ENCODE results near the gene CORO1C.

CORO1C gene

DNA sequence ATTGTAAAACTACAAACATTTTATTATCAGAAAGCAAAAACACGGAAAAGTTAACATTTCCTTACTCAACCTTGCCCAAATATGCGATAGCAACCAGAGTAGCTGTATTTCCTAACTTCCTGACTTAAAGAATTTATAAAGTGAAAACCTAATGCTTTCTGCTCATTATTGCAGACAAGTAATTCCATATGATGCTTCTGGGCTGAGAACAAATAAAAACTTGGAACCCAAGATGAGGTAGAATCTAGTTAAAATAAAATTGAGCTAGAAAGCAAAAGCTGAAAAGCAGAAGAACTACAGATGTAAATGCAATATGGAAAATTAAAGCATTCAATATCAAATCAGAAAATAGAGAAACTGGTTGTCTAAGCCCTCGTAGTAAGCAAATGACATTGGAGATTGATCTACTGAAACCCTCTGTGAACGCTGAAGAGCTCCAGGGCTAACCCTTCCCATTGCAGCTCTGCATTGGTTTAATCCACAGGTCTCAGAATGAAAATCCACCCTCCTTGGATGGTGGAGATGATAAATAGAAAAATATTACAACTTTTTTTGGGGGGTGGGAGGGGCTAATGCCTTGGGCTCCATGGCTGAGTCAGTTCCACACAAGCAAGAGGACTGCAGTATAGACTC is 40.7 kb downstream of the CORO1C start:
- no peak overlapping the region for H3K4me3 ChIP-seq (ENCODE audit: low read depth, low read length)
- DNase-seq (ENCODE audit: low read depth), result no peak
- no peak for TF ChIP-seq CTCF (IDR thresholded peaks at IDR 0.05; ENCODE audit: control insufficient read depth, extremely low read depth, insufficient read depth)

GRCh38 chr12:108690191-108690518 is 41.2 kb downstream of the CORO1C start:
- H3K4me3 ChIP-seq (ENCODE audit: low read depth, low read length), result no peak overlapping the region
- no peak for TF ChIP-seq CTCF (IDR thresholded peaks at IDR 0.05; ENCODE audit: control insufficient read depth, extremely low read depth, insufficient read depth)
- no peak for DNase-seq (ENCODE audit: low read depth)

DNA sequence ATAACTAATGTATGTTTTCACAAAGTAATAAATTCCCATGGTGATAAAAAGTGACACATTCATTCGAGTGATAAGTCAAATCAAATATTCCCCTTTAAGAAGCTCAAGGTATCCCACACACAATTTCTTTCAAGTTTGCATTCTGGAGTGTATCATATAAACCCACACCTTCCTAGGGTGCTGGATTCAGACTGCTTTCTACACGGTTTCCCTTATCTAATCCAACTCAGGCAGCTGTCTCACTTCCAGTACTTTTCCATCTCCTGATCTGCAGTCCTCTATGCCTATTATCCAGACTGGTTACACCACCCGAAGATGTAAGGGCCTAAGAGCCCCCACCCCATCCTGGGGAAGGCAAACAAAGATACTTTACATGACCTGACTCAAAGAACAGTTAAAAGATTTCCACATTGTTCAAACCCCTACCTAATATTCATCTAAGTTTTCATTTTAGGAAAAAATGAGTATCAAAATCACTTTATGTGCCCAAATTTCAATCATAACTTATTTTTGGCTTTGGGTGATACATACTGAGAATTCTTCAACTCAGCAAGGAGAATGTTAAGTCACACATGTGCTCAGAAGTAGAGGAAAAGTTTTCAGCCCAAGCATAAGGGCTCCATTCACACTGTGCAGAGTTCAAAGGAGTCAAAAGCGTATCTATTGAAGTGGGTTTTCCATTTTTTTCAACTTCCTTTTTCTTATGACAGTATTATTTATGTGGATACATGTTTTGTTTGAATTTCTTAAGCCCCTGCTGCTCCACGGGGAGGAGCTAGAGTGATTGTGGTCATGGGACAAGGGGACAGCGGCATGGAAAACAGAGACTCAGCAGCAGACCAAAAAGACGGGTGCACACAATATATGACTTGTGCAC is 41.8 kb downstream of the CORO1C start:
- no peak overlapping the region for H3K4me3 ChIP-seq (ENCODE audit: low read depth, low read length)
- no peak for DNase-seq (ENCODE audit: low read depth)

GRCh38 chr12:108686780-108687179 is 44.5 kb downstream of the CORO1C start:
- no peak overlapping the region for H3K4me3 ChIP-seq (ENCODE audit: low read depth, low read length)
- DNase-seq (ENCODE audit: low read depth), result no peak
- no peak for TF ChIP-seq CTCF (IDR thresholded peaks at IDR 0.05; ENCODE audit: control insufficient read depth, extremely low read depth, insufficient read depth)

More for the DNA sequence above, 41.8 kb downstream of the CORO1C start:
- TF ChIP-seq CTCF (IDR thresholded peaks at IDR 0.05; ENCODE audit: control insufficient read depth, extremely low read depth, insufficient read depth), result no peak

DNA sequence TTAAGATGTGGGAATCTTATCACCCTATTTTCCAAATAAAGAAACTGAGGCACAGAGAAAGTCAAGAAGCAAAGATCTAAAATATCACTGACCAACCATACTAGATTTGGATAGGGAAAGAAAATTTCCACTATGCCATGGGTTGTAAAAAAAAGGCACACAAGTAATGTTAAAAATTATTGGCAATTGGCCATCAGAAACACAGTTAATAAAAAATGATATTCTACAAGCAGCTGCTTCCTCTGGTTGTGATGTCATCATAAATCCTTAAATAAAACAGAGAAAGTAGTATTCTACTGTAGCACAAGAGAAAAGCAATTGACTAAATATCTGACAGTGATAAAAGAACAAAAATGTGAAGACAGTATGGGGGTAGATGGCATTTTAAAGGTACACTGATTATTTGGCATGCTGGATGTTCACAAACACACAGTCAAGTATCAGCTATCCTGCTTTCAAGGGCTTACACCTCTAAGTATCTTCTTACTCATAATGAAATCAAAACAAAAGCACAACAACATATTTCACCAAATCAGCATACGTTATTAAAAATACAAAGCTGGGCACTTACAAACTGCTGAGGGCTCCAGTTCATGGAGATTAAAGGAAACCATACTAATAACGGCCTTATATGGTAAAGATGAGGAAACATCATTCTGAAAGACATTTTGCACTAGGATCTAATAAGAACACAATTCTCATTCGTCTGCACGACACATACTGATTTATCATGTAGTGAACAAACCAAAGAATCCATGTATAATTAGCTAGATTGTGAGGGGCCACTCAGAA is 45.7 kb downstream of the CORO1C start:
- DNase-seq (ENCODE audit: low read depth), result no peak
- no peak overlapping the region for H3K4me3 ChIP-seq (ENCODE audit: low read depth, low read length)
- TF ChIP-seq CTCF (IDR thresholded peaks at IDR 0.05; ENCODE audit: control insufficient read depth, extremely low read depth, insufficient read depth), result no peak

DNA sequence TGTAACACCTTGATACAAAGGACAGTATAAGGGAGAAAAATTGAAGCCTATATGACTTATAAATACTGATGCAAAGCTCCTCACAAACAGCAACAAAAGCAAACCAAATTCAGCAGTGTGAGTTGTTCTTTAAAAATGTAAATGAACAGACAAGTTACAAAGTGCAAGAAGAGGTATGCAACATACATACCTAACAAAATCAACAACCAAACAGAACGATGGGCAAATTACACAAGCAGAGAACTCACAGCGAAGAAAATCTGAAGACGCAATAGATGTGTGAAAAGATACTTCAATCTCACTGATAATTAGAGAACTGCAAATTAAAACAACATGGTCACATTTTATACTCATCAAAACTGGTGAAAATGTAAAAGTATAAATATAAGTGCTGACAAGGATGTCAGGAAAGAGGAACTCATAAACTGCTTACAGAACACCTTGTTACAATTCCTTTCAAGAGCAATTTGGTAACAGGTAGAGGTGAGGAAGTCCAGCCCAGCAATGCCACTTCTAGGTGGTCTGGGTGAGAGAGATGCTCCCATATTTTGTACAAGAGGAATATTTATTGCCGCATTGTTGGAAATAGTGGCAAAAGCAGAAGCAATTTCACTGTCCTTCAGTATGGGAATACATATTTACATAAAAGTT is 47.3 kb downstream of the CORO1C start:
- no peak for DNase-seq (ENCODE audit: low read depth)
- no peak for TF ChIP-seq CTCF (IDR thresholded peaks at IDR 0.05; ENCODE audit: control insufficient read depth, extremely low read depth, insufficient read depth)

More for the DNA sequence above, 47.3 kb downstream of the CORO1C start:
- no peak overlapping the region for H3K4me3 ChIP-seq (ENCODE audit: low read depth, low read length)

All from LNCaP clone FGC (cell line).